ENCODE data around the gene ZNF827.

Gene ZNF827, protein sequence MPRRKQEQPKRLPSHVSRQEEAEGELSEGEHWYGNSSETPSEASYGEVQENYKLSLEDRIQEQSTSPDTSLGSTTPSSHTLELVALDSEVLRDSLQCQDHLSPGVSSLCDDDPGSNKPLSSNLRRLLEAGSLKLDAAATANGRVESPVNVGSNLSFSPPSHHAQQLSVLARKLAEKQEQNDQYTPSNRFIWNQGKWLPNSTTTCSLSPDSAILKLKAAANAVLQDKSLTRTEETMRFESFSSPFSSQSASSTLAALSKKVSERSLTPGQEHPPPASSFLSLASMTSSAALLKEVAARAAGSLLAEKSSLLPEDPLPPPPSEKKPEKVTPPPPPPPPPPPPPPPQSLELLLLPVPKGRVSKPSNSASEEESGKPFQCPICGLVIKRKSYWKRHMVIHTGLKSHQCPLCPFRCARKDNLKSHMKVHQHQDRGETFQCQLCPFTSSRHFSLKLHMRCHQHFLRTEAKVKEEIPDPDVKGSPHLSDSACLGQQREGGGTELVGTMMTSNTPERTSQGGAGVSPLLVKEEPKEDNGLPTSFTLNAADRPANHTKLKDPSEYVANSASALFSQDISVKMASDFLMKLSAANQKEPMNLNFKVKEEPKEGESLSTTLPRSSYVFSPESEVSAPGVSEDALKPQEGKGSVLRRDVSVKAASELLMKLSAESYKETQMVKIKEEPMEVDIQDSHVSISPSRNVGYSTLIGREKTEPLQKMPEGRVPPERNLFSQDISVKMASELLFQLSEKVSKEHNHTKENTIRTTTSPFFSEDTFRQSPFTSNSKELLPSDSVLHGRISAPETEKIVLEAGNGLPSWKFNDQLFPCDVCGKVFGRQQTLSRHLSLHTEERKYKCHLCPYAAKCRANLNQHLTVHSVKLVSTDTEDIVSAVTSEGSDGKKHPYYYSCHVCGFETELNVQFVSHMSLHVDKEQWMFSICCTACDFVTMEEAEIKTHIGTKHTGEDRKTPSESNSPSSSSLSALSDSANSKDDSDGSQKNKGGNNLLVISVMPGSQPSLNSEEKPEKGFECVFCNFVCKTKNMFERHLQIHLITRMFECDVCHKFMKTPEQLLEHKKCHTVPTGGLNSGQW

DNA sequence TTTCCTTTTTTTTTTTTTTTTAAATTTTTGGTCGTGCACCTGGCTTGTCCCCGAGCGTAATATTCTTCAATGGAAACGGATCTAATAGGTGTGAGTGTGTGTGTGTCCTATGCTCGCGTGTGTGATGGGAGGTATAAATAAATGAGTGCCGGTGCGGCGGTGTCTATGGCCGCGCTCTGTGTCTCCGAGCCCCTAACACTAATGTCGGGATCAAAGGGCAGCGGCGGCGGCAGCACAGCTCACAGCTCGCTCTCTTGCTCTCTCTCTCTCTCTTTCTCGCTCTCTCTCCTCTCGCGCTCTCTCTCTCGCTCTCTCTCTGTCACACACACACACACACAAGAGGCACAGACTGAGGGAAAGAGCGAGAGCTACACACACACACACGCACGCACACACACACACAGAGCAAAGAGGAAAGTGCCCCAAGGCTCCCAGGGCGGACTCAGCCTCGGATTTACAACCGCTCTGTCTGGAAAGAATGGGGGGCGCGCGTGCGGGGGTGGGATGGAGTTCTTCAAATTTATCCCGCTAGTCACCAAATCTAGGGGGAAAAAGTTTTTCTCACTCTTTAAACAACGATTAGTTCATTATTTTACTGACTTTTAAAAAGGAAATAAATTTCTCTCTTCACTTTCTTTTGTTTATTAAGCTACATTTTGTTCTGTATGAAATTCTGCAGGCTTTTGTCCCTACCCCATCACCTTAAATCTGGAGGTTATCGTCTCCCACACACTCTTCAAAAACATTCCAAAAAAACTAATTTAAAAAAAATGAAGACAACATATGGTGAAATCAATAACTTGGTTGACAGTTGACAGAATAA, at the start of gene ZNF827:
TSS of gene ZNF827 (minus strand) at position 206 of the 823 bp plus-strand sequence. CDS start 416 bp downstream, outside the sequence.
- H3K9me3 Mint-ChIP-seq, result no peaks in the 10 kb centered on the region
- peaks cover 38% of the 10 kb centered on the region for H3K4me1 Mint-ChIP-seq (ENCODE audit: low read depth)
- no peaks in the 10 kb centered on the region for H3K27me3 Mint-ChIP-seq
- H3K36me3 Mint-ChIP-seq (ENCODE audit: low read depth), result peaks cover under 1% of the 10 kb centered on the region
- H3K4me3 Mint-ChIP-seq, result peak within 1 kb of the TSS; percentile 98
- peak within 1 kb of the TSS; percentile 89 for H3K27ac Mint-ChIP-seq

DNA sequence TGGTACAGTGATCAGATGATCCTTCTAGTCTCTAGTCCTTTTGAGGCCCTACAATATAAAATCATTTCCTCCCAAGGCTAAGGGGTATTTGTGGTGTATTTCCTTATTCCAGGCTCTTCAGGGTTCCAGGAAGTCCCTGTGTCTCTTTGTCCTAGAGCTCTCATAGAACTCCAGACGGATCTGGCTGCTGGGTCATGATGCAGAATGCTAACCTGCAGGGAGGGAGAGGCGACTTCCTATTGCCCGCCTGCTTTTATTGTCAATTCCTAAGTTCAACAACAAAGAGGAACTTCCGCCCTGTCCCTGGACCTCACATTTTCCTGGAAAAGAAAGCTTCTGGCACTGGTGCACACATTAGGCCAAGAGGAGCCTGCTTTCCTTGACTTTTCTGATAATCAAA, 45.9 kb upstream of the ZNF827 start:
- H3K27me3 Mint-ChIP-seq, result no peaks in the 10 kb centered on the region
- H3K36me3 Mint-ChIP-seq (ENCODE audit: low read depth), result no peaks in the 10 kb centered on the region
- H3K4me1 Mint-ChIP-seq (ENCODE audit: low read depth), result no peaks in the 10 kb centered on the region

DNA sequence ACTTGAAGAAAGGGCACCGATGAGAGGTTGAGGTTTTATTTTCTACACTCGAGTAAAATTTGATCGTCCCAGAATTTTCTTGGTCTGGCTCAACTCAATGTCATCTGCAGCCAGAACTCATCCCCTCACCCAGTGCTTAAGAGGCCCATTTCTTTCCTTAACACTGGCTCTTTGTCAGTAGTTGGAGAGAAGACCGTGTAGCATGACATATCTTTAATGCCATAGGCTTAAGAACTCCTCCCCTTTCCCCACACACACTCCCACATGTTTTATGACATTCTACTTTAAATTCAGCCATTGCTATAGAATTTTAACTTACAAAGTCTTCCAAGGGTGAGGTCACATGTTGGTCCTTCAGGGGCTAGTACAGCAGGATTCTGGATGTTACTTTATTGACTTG, 44.2 kb upstream of the ZNF827 start:
- Mint-ChIP-seq H3K9me3 (no peaks in the 10 kb centered on the region), H3K4me3 (no peak overlapping the region), H3K36me3 (ENCODE audit: low read depth) (no peaks in the 10 kb centered on the region), H3K4me1 (ENCODE audit: low read depth) (no peaks in the 10 kb centered on the region), H3K27ac (no peak overlapping the region), H3K27me3 (peaks cover 4% of the 10 kb centered on the region)

More for the DNA sequence above, 45.9 kb upstream of the ZNF827 start:
- no peak overlapping the region for H3K27ac Mint-ChIP-seq
- no peaks in the 10 kb centered on the region for H3K9me3 Mint-ChIP-seq
- H3K4me3 Mint-ChIP-seq, result no peak overlapping the region

DNA sequence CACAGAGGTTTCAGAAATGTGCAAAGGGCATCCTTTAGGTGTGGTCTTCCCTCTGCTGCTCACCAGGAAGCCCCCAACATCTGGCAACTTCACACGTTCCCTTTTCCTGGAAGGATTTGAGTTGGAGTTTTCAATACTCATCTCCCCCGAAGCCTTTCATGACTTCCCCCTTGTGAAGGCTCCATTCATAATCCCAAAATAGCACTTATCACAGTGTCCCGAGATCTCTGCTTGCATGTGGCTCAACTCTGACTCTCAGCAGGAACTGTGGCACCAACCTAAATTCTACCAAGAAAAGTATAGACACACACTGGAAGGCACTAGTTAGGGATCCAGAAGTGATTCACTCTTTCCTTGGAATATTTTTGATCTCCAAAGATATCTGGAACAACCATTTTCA, 40.5 kb upstream of the ZNF827 start:
- H3K27me3 Mint-ChIP-seq, result peaks cover 11% of the 10 kb centered on the region
- H3K27ac Mint-ChIP-seq, result no peak overlapping the region
- no peaks in the 10 kb centered on the region for H3K36me3 Mint-ChIP-seq (ENCODE audit: low read depth)
- H3K4me1 Mint-ChIP-seq (ENCODE audit: low read depth), result no peaks in the 10 kb centered on the region
- H3K4me3 Mint-ChIP-seq, result no peak overlapping the region
- H3K9me3 Mint-ChIP-seq, result no peaks in the 10 kb centered on the region

DNA sequence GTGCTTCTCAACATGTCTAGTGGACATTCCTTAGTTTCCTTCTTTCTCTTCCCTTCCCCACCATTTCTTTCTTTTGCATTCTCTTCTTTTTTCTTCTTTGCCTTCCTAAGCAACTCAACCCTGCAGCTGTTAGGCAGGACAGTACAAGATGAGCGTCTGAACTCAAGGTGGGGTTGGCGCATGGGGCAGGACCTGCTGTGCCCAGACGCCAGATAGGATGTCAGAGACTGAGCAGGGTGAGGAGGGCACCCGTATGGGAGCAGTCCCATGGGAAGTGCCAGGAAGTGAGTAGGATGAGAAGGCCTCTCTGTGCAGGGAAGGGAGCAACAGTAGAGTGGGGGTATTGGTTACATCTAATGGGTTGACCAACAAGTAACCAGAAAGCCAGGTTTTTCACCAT, 38.1 kb upstream of the ZNF827 start:
- H3K27me3 Mint-ChIP-seq, result peaks cover 23% of the 10 kb centered on the region
- H3K9me3 Mint-ChIP-seq, result no peaks in the 10 kb centered on the region
- H3K4me1 Mint-ChIP-seq (ENCODE audit: low read depth), result no peaks in the 10 kb centered on the region
- H3K36me3 Mint-ChIP-seq (ENCODE audit: low read depth), result no peaks in the 10 kb centered on the region
- H3K4me3 Mint-ChIP-seq, result no peak overlapping the region
- H3K27ac Mint-ChIP-seq, result no peak overlapping the region

DNA sequence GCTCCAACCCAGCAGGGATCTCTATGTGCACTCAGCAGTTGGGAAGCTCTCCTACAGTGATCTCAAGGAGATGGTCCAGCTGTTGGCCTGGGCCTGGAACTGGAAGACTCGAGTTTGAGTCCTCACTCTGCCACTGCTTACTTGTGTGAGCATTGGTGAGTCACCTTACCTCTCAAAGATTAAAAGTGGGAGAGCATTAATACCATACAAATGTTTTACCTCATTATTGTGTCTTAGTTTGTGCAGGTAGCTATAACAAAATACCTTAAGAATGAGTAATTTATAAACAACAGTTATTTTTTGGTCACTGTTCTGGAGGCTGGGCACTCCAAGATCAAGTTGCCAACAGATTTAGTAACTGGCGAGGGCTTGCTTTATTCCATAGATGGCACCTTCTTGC, 21.4 kb upstream of the ZNF827 start:
- Mint-ChIP-seq H3K27me3 (peaks cover 9% of the 10 kb centered on the region), H3K36me3 (ENCODE audit: low read depth) (no peaks in the 10 kb centered on the region), H3K4me3 (no peak overlapping the region), H3K4me1 (ENCODE audit: low read depth) (peaks cover 3% of the 10 kb centered on the region), H3K27ac (no peak overlapping the region), H3K9me3 (no peaks in the 10 kb centered on the region)

DNA sequence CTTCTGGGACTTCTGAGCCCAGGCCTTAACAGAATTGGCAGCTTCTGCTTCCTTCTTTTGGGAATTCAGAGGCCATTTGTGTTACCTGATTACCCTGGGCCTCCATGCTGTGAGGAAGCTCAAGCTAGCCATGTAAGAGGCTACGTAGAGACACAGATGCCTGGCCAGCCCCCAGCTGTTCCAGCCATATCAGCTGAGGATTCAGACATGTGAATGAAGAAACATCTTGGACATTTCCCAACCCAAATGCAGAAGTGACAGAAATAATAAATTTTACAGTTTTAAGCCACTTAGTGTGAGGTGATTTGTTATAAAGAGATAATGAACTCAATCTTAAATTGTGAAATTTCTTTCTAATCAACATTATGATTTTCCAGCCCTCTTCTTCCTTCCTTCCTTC, 18.7 kb upstream of the ZNF827 start:
- Mint-ChIP-seq H3K4me3 (no peak overlapping the region), H3K9me3 (no peaks in the 10 kb centered on the region), H3K27me3 (peaks cover 7% of the 10 kb centered on the region), H3K27ac (no peak overlapping the region), H3K36me3 (ENCODE audit: low read depth) (no peaks in the 10 kb centered on the region), H3K4me1 (ENCODE audit: low read depth) (peaks cover 3% of the 10 kb centered on the region)

DNA sequence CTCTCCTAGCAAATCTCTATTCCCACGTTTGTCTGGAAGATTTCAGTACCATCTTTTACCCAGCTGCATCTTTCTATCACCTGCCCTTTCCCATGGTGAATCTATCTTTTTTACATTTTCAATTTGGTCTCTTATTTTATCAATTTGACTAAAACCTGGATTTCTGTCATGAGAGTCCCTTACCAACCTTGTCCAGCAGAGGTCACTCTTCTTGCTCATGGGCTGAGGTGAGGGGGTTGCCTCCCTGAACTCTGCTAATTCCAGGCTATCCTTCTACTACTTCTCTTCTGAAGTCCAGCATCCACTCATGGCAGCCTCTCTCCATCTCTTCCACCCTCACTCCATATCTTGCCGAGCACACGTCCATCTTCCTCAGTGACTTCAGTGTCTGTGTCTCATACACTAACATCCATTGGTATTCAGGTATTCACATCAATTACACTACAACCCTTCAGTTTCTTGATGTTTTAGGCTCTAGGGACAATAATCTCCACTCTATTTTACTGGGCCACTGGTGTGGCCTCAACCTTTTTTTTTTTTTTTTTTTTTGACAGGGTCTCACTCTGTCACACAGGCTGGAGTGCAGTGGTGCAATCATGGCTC, 17.8 kb upstream of the ZNF827 start:
- Mint-ChIP-seq H3K27me3 (peaks cover 7% of the 10 kb centered on the region), H3K36me3 (ENCODE audit: low read depth) (no peaks in the 10 kb centered on the region), H3K9me3 (no peaks in the 10 kb centered on the region), H3K4me1 (ENCODE audit: low read depth) (peaks cover 3% of the 10 kb centered on the region), H3K27ac (no peak overlapping the region), H3K4me3 (no peak overlapping the region)

DNA sequence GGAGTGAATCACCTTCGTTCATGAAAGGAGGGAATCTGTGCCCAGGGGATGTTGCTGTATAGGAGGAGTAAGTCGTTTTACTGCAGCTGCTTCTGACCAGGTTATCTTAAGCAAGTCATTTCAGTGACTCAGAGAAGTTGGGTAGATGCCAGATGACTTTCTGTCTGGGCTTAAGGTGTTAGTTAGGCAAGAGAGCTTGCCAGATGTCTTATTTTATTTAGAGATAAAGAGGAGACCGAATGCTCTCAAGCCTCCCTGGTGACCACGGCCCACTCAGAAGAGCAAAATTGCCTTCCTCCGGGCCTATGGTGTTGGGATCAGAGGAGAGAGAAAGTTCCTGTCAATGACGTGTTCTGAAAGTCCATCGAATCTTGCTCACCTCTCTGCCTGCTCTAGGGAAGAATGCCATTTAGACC, 16.3 kb upstream of the ZNF827 start:
- H3K36me3 Mint-ChIP-seq (ENCODE audit: low read depth), result no peaks in the 10 kb centered on the region
- H3K4me3 Mint-ChIP-seq, result no peak overlapping the region
- H3K4me1 Mint-ChIP-seq (ENCODE audit: low read depth), result peaks cover 3% of the 10 kb centered on the region
- peaks cover 9% of the 10 kb centered on the region for H3K27me3 Mint-ChIP-seq
- no peak overlapping the region for H3K27ac Mint-ChIP-seq
- no peaks in the 10 kb centered on the region for H3K9me3 Mint-ChIP-seq

DNA sequence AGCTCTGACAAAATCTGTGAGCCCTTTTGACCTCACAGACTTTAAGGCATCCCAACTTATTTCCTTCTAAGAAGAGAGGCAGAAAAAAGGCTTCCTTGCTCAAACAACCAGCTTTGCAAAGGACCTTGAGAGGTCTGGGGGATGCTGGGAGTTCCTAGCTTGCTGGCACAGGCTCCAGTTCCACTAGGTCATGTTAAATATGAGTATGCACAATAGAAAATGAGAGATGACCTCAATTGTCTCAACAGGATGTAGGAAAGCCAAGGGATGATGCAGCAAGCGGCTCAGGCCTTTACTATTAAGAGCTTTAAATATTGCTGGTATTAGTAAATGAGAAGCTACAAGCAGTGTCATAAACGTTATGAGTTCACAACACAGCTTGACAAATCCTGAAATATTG, 13.3 kb upstream of the ZNF827 start:
- Mint-ChIP-seq H3K36me3 (ENCODE audit: low read depth) (no peaks in the 10 kb centered on the region), H3K4me1 (ENCODE audit: low read depth) (peaks cover 3% of the 10 kb centered on the region), H3K27me3 (peaks cover 8% of the 10 kb centered on the region), H3K27ac (no peak overlapping the region), H3K9me3 (no peaks in the 10 kb centered on the region), H3K4me3 (no peak overlapping the region)

DNA sequence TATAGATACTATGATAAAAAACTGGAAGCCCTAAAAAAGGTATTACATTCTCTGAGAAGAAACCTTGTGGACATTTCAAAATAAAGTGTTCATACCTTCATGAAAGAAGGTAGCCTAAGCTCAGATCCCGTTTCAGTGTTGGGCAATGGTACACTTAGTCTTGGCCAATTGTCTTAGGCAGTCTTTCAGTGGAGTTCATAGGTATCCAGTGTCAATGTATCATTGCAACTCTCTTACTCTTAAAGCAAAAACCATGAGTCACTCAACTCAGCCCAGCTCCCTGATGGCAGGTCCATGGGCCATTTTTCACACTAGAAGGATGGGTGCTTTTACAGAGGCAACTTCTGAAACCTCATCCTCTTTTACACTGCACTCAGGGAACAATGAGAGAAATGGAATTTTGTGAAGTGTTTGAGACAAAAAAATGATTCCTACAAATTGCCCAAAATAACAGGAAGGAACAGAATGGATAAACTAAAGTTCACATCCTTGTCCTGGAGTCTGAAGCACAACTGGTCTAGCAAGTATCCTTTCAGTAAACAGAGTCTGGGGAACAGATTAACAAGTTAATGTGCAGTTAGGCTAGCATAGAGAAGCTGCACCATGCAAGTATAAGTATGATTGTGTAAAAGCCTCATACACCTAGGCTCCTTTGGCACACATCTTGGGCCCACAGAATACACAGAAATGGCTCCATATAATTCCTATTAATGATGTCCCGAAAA, 7.0 kb upstream of the ZNF827 start:
- Mint-ChIP-seq H3K4me3 (no peak overlapping the region), H3K27me3 (peaks cover 8% of the 10 kb centered on the region), H3K36me3 (ENCODE audit: low read depth) (no peaks in the 10 kb centered on the region), H3K9me3 (no peaks in the 10 kb centered on the region), H3K27ac (no peak overlapping the region), H3K4me1 (ENCODE audit: low read depth) (no peaks in the 10 kb centered on the region)

DNA sequence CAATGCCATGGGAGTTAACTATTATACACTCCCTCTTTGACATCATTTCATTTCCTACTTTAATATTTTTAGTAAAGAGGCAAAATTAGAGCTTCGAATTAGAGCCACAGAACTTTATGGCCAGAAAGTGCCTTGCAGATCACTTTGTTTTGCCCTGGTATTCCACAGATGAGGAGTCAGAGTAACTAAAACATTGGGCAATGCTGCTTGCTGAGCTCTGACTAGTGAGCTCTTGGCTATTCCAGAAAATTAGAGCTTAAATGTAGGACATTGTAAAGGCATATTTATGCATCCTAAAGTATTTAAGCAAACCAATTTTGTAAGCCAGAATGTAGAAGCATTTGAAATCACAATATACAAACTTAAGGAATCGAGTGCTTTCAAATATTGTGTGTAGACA, 6.3 kb upstream of the ZNF827 start:
- no peaks in the 10 kb centered on the region for H3K9me3 Mint-ChIP-seq
- peaks cover 6% of the 10 kb centered on the region for H3K4me1 Mint-ChIP-seq (ENCODE audit: low read depth)
- H3K27ac Mint-ChIP-seq, result no peak overlapping the region
- peaks cover 5% of the 10 kb centered on the region for H3K27me3 Mint-ChIP-seq
- H3K36me3 Mint-ChIP-seq (ENCODE audit: low read depth), result no peaks in the 10 kb centered on the region
- H3K4me3 Mint-ChIP-seq, result no peak overlapping the region

DNA sequence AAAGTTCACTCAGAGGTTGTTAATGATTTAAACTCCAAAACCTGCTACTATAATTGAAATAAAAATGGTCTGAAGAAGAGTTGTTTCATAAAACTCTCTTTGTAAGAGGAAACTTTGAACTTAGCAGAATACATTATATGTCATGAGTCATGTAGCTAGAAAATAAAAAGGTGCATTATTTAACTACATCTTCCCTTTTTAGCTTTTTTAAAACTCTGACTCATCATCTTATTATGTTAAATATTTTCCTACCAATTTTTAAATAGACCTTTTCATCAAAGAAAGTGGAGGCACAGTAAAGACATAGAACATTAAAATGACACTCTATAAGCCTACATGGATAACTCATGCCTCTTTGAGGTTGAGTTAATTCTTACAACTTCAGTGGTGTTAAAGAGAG, 1.2 kb upstream of the ZNF827 start:
- peak overlapping the region; percentile 98 for H3K4me3 Mint-ChIP-seq
- peak overlapping the region; percentile 89 for H3K27ac Mint-ChIP-seq
- no peaks in the 10 kb centered on the region for H3K9me3 Mint-ChIP-seq
- peaks cover 28% of the 10 kb centered on the region for H3K4me1 Mint-ChIP-seq (ENCODE audit: low read depth)
- H3K27me3 Mint-ChIP-seq, result no peaks in the 10 kb centered on the region
- H3K36me3 Mint-ChIP-seq (ENCODE audit: low read depth), result no peaks in the 10 kb centered on the region

DNA sequence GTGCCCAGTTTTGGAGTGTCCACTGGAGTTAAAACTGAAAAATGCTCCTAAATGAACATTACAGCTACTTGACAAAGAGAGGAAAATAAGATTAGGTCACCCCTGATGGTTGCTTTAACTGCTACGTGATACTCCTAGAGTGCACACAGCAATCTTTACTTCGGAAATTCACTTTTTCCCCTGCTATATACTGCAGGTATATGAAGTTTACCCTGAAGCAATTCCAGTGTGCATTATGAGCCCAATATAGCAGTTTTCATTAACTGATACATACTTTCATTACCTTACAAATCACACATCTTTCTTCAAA, 773 bp upstream of the ZNF827 start:
- Mint-ChIP-seq H3K27me3 (no peaks in the 10 kb centered on the region), H3K9me3 (no peaks in the 10 kb centered on the region), H3K4me3 (peak overlapping the region; percentile 98), H3K4me1 (ENCODE audit: low read depth) (peaks cover 33% of the 10 kb centered on the region), H3K36me3 (ENCODE audit: low read depth) (no peaks in the 10 kb centered on the region), H3K27ac (peak overlapping the region; percentile 89)
